ENCODE data around the gene KRTAP10-1. TPM values are rescaled to one million over a fixed set of nuclear protein-coding genes. Genes with fewer than 3 reads are reported as not detected.

Gene KRTAP10-1
- polyA plus RNA-seq, 1 donor (not counting 4 experiments of a cell fraction or from before 2014, with no cell fraction given): not detected

- no peaks in the 10 kb centered on the region for H3K9me1 ChIP-seq (ENCODE audit: control insufficient read depth, extremely low read depth, insufficient read depth, low read length)
- dilution Hi-C loops (cut with MboI; ENCODE audit: extremely low pct_ligation_motif_present, low sequenced_read_pairs): no loop called here
- peaks cover 14% of the 10 kb centered on the region for H3K9me3 ChIP-seq (ENCODE audit: control insufficient read depth, low read depth, low read length)
- no peak overlapping the region for H3K9ac ChIP-seq (ENCODE audit: control insufficient read depth, extremely low read depth, insufficient read depth, low read length)
- H3K36me3 ChIP-seq (ENCODE audit: control insufficient read depth in 2 of 2, extremely low read depth in 1 of 2, insufficient read depth in 2 of 2, low read length in 2 of 2): no peaks in the 10 kb centered on the region
- H3K4me1 ChIP-seq (ENCODE audit: control insufficient read depth, extremely low read depth, insufficient read depth, low read length): no peaks in the 10 kb centered on the region
- FAIRE-seq (no peak), DNase-seq (ENCODE audit: low read depth, low spot score) (no peak)
- no peak overlapping the region for H3K4me2 ChIP-seq (ENCODE audit: control insufficient read depth, extremely low read depth, insufficient read depth, low read depth, low read length)
- no peak overlapping the region for H2AFZ ChIP-seq (ENCODE audit: control insufficient read depth, low read length)
- no peaks in the 10 kb centered on the region for H3K27me3 ChIP-seq (ENCODE audit: control insufficient read depth, extremely low read depth, insufficient read depth, low read length)
- H3K4me3 ChIP-seq (ENCODE audit: control insufficient read depth in 2 of 3, extremely low read depth in 1 of 3, insufficient read depth in 2 of 3, low read depth in 1 of 3, low read length in 3 of 3): no peak overlapping the region
- no peaks in the 10 kb centered on the region for H3K79me2 ChIP-seq (ENCODE audit: control insufficient read depth, insufficient read depth, low read length)
- TF ChIP-seq CTCF (optimal IDR thresholded peaks at IDR 0.05 in 1 of 3, IDR thresholded peaks at IDR 0.05 in 1 of 3, conservative IDR thresholded peaks at IDR 0.05 in 1 of 3; ENCODE audit: extremely low read depth in 1 of 3, insufficient read depth in 2 of 3, low read length in 3 of 3): no peak
- TF ChIP-seq EZH2 (IDR thresholded peaks at IDR 0.05; ENCODE audit: low read length): no peak
- H3K27ac ChIP-seq (ENCODE audit: control insufficient read depth, insufficient read depth, low read length): no peak overlapping the region
- no peaks in the 10 kb centered on the region for H4K20me1 ChIP-seq (ENCODE audit: control insufficient read depth, extremely low read depth, insufficient read depth, low read length)
Observed at GRCh38 chr21:44529503-44530125, 10.4 kb downstream of the KRTAP10-1 start.

GRCh38 chr21:44529011-44529421 lies 11.0 kb downstream of the KRTAP10-1 start:
- Histone ChIP-seq H3K27me3 (ENCODE audit: control insufficient read depth, extremely low read depth, insufficient read depth, low read length) (no peaks in the 10 kb centered on the region), H2AFZ (ENCODE audit: control insufficient read depth, low read length) (no peak overlapping the region), H3K36me3 (ENCODE audit: control insufficient read depth in 2 of 2, extremely low read depth in 1 of 2, insufficient read depth in 2 of 2, low read length in 2 of 2) (no peaks in the 10 kb centered on the region), H3K4me2 (ENCODE audit: control insufficient read depth, extremely low read depth, insufficient read depth, low read depth, low read length) (no peak overlapping the region), H3K27ac (ENCODE audit: control insufficient read depth, insufficient read depth, low read length) (no peak overlapping the region), H3K4me3 (ENCODE audit: control insufficient read depth in 2 of 3, extremely low read depth in 1 of 3, insufficient read depth in 2 of 3, low read depth in 1 of 3, low read length in 3 of 3) (no peak overlapping the region), H3K9me3 (ENCODE audit: control insufficient read depth, low read depth, low read length) (peaks cover 19% of the 10 kb centered on the region), H3K4me1 (ENCODE audit: control insufficient read depth, extremely low read depth, insufficient read depth, low read length) (no peaks in the 10 kb centered on the region), H4K20me1 (ENCODE audit: control insufficient read depth, extremely low read depth, insufficient read depth, low read length) (no peaks in the 10 kb centered on the region), H3K9ac (ENCODE audit: control insufficient read depth, extremely low read depth, insufficient read depth, low read length) (no peak overlapping the region), H3K9me1 (ENCODE audit: control insufficient read depth, extremely low read depth, insufficient read depth, low read length) (no peaks in the 10 kb centered on the region), H3K79me2 (ENCODE audit: control insufficient read depth, insufficient read depth, low read length) (no peaks in the 10 kb centered on the region)
- dilution Hi-C loops (cut with MboI; ENCODE audit: extremely low pct_ligation_motif_present, low sequenced_read_pairs): no loop called here
- FAIRE-seq: no peak
- DNase-seq (ENCODE audit: low read depth, low spot score): no peak
- TF ChIP-seq EZH2 (IDR thresholded peaks at IDR 0.05; ENCODE audit: low read length) (no peak), CTCF (optimal IDR thresholded peaks at IDR 0.05 in 1 of 3, IDR thresholded peaks at IDR 0.05 in 1 of 3, conservative IDR thresholded peaks at IDR 0.05 in 1 of 3; ENCODE audit: extremely low read depth in 1 of 3, insufficient read depth in 2 of 3, low read length in 3 of 3) (no peak)
